ENCODE results near the gene ZNF488. TPM values are rescaled to one million over a fixed set of nuclear protein-coding genes. Genes with fewer than 3 reads are reported as not detected.
A peak's percentile ranks its signal among the peaks of the same experiment; 100 is the strongest.
"Not testable (repeated sequence)": the region's sequence is repeated elsewhere in the genome, so short reads cannot be mapped to it uniquely, and the experiment has no call there.

ZNF488 gene
- total RNA-seq, 5 donors from 2014 or later (not counting 1 experiment from before 2014, with no cell fraction given), result not detected

GRCh38 chr10:47386104-47386503, 2.0 kb upstream of the ZNF488 start:
- H3K27me3 ChIP-seq (replicated peaks in 1 of 2; ENCODE audit: control insufficient read depth in 2 of 2, extremely low read depth in 1 of 2, insufficient read depth in 2 of 2, low read length in 1 of 2), result peaks cover 0 to 28% of the 10 kb centered on the region in 2 experiments
- H3K4me1 ChIP-seq (ENCODE audit: control insufficient read depth in 1 of 2, extremely low read depth in 1 of 2, insufficient read depth in 2 of 2, low read length in 2 of 2); H3K27ac ChIP-seq (ENCODE audit: low read length); POLR2A ChIA-PET; H3K9me3 ChIP-seq; H3K36me3 ChIP-seq (ENCODE audit: control insufficient read depth in 2 of 2, extremely low read depth in 1 of 2, insufficient read depth in 1 of 2, low read length in 1 of 2); H3K9me3 Mint-ChIP-seq; H3K4me3 ChIP-seq (ENCODE audit: control insufficient read depth in 1 of 2, extremely low read depth in 1 of 2, low read length in 1 of 2); H3K36me3 Mint-ChIP-seq; ATAC-seq (replicated peaks in 1 of 4); H3K27ac Mint-ChIP-seq; CTCF ChIA-PET: not testable (repeated sequence)
- peak in 1 of 35 experiments; percentile 19 for DNase-seq
- peak overlapping the region in 1 of 3 donors; percentile 23 for H3K4me3 Mint-ChIP-seq
- 71% methylated on average over 1 of the region's 2 CpGs for WGBS (ENCODE audit: insufficient coverage)
- H3K4me1 Mint-ChIP-seq, result peaks cover 11 to 14% (median 13%) of the 10 kb centered on the region in 3 donors
- peaks cover 23 to 25% of the 10 kb centered on the region in 2 donors for H3K27me3 Mint-ChIP-seq

GRCh38 chr10:47383261-47384147, 589 bp downstream of the ZNF488 start:
- H3K27me3 Mint-ChIP-seq, result peaks cover 45 to 48% of the 10 kb centered on the region in 2 donors
- POLR2A ChIA-PET, result no interaction called here
- no peaks in the 10 kb centered on the region for H3K9me3 Mint-ChIP-seq
- Histone ChIP-seq H3K4me1 (ENCODE audit: control insufficient read depth in 1 of 2, extremely low read depth in 1 of 2, insufficient read depth in 2 of 2, low read length in 2 of 2) (peaks cover 0 to 9% of the 10 kb centered on the region in 2 experiments), H3K36me3 (ENCODE audit: control insufficient read depth in 2 of 2, extremely low read depth in 1 of 2, insufficient read depth in 1 of 2, low read length in 1 of 2) (no peaks in the 10 kb centered on the region), H3K27me3 (replicated peaks in 1 of 2; ENCODE audit: control insufficient read depth in 2 of 2, extremely low read depth in 1 of 2, insufficient read depth in 2 of 2, low read length in 1 of 2) (peaks cover 0 to 43% of the 10 kb centered on the region in 2 experiments), H3K27ac (ENCODE audit: low read length) (no peak overlapping the region), H3K4me3 (ENCODE audit: control insufficient read depth in 1 of 2, extremely low read depth in 1 of 2, low read length in 1 of 2) (peak overlapping the region; percentile 64 to 76), H3K9me3 (no peaks in the 10 kb centered on the region)
- H3K4me1 Mint-ChIP-seq, result peaks cover 11 to 14% (median 13%) of the 10 kb centered on the region in 3 donors
- peak overlapping the region in 1 of 2 donors; percentile 48 for H3K27ac Mint-ChIP-seq
- H3K36me3 Mint-ChIP-seq, result no peaks in the 10 kb centered on the region
- H3K4me3 Mint-ChIP-seq, result peak overlapping the region; percentile 80 to 86 (median 86)
- DNase-seq (peak in 1 of 35 experiments; percentile 16), ATAC-seq (replicated peaks in 1 of 4) (no peak)
- WGBS (ENCODE audit: insufficient coverage), result 7% methylated on average over 6 of the region's 9 CpGs
- CTCF ChIA-PET, result no interaction called here

- H3K9me3 ChIP-seq, result no peaks in the 10 kb centered on the region
- CTCF ChIA-PET, result interaction anchor here in 1 of 2 donors (0.6 kb wide), 1 partner anchor 70 kb away, joined by 3 read pairs; no protein-coding TSS in a partner anchor
- no peak overlapping the region for H3K27ac ChIP-seq (ENCODE audit: low read length)
- H3K27me3 ChIP-seq (replicated peaks in 1 of 2; ENCODE audit: control insufficient read depth in 2 of 2, extremely low read depth in 1 of 2, insufficient read depth in 2 of 2, low read length in 1 of 2), result peaks cover 0 to 55% of the 10 kb centered on the region in 2 experiments
- DNase-seq (peak in 1 of 35 experiments; percentile 20), ATAC-seq (replicated peaks in 1 of 4) (no peak)
- H3K4me1 Mint-ChIP-seq, result peaks cover 16 to 22% (median 18%) of the 10 kb centered on the region in 3 donors
- peaks cover 0 to 9% of the 10 kb centered on the region in 2 experiments for H3K4me1 ChIP-seq (ENCODE audit: control insufficient read depth in 1 of 2, extremely low read depth in 1 of 2, insufficient read depth in 2 of 2, low read length in 2 of 2)
- WGBS (ENCODE audit: insufficient coverage), result 80% methylated on average over 8 of the region's 9 CpGs
- H3K4me3 Mint-ChIP-seq, result no peak overlapping the region
- POLR2A ChIA-PET, result no interaction called here
- H3K36me3 ChIP-seq (ENCODE audit: control insufficient read depth in 2 of 2, extremely low read depth in 1 of 2, insufficient read depth in 1 of 2, low read length in 1 of 2), result no peaks in the 10 kb centered on the region
- H3K4me3 ChIP-seq (ENCODE audit: control insufficient read depth in 1 of 2, extremely low read depth in 1 of 2, low read length in 1 of 2), result no peak overlapping the region
- no peak overlapping the region for H3K27ac Mint-ChIP-seq
- no peaks in the 10 kb centered on the region for H3K36me3 Mint-ChIP-seq
- peaks cover 54 to 60% of the 10 kb centered on the region in 2 donors for H3K27me3 Mint-ChIP-seq
- H3K9me3 Mint-ChIP-seq, result no peaks in the 10 kb centered on the region
Measured at GRCh38 chr10:47381427-47382379, 2.4 kb downstream of the ZNF488 start.

GRCh38 chr10:47381103-47381395, 3.0 kb downstream of the ZNF488 start:
- POLR2A ChIA-PET, result no interaction called here

GRCh38 chr10:47380341-47381102, 3.6 kb downstream of the ZNF488 start:
- no peaks in the 10 kb centered on the region for H3K9me3 ChIP-seq
- Mint-ChIP-seq H3K27me3 (peaks cover 60 to 71% of the 10 kb centered on the region in 2 donors), H3K4me1 (peaks cover 16 to 22% (median 18%) of the 10 kb centered on the region in 3 donors), H3K36me3 (no peaks in the 10 kb centered on the region), H3K4me3 (no peak overlapping the region), H3K9me3 (no peaks in the 10 kb centered on the region), H3K27ac (no peak overlapping the region)
- H3K27me3 ChIP-seq (replicated peaks in 1 of 2; ENCODE audit: control insufficient read depth in 2 of 2, extremely low read depth in 1 of 2, insufficient read depth in 2 of 2, low read length in 1 of 2), result peaks cover 0 to 55% of the 10 kb centered on the region in 2 experiments
- 69% methylated on average over 8 of the region's 8 CpGs for WGBS (ENCODE audit: insufficient coverage)
- no peak overlapping the region for H3K27ac ChIP-seq (ENCODE audit: low read length)
- H3K36me3 ChIP-seq (ENCODE audit: control insufficient read depth in 2 of 2, extremely low read depth in 1 of 2, insufficient read depth in 1 of 2, low read length in 1 of 2), result no peaks in the 10 kb centered on the region
- DNase-seq, result no peak
- CTCF ChIA-PET, result interaction anchor here in 1 of 2 donors (0.6 kb wide), 1 partner anchor 69 kb away, joined by 3 read pairs; no protein-coding TSS in a partner anchor
- POLR2A ChIA-PET, result no interaction called here
- ATAC-seq (replicated peaks in 1 of 4), result no peak
- H3K4me1 ChIP-seq (ENCODE audit: control insufficient read depth in 1 of 2, extremely low read depth in 1 of 2, insufficient read depth in 2 of 2, low read length in 2 of 2), result peaks cover 0 to 9% of the 10 kb centered on the region in 2 experiments
- H3K4me3 ChIP-seq (ENCODE audit: control insufficient read depth in 1 of 2, extremely low read depth in 1 of 2, low read length in 1 of 2), result no peak overlapping the region

More at GRCh38 chr10:47381103-47381395, 3.0 kb downstream of the ZNF488 start:
- WGBS (ENCODE audit: insufficient coverage), result 100% methylated on average over 1 of the region's 1 CpG
- H3K4me1 ChIP-seq (ENCODE audit: control insufficient read depth in 1 of 2, extremely low read depth in 1 of 2, insufficient read depth in 2 of 2, low read length in 2 of 2), result peaks cover 0 to 9% of the 10 kb centered on the region in 2 experiments
- ATAC-seq (replicated peaks in 1 of 4) (no peak), DNase-seq (no peak)
- H3K4me3 ChIP-seq (ENCODE audit: control insufficient read depth in 1 of 2, extremely low read depth in 1 of 2, low read length in 1 of 2), result no peak overlapping the region
- no peak overlapping the region for H3K27ac Mint-ChIP-seq
- no peaks in the 10 kb centered on the region for H3K9me3 ChIP-seq
- CTCF ChIA-PET, result interaction anchor here in 1 of 2 donors (0.6 kb wide), 1 partner anchor 69 kb away, joined by 3 read pairs; no protein-coding TSS in a partner anchor
- H3K27ac ChIP-seq (ENCODE audit: low read length), result no peak overlapping the region
- H3K9me3 Mint-ChIP-seq, result no peaks in the 10 kb centered on the region
- H3K4me3 Mint-ChIP-seq, result no peak overlapping the region
- peaks cover 59 to 66% of the 10 kb centered on the region in 2 donors for H3K27me3 Mint-ChIP-seq
- H3K27me3 ChIP-seq (replicated peaks in 1 of 2; ENCODE audit: control insufficient read depth in 2 of 2, extremely low read depth in 1 of 2, insufficient read depth in 2 of 2, low read length in 1 of 2), result peaks cover 0 to 56% of the 10 kb centered on the region in 2 experiments
- H3K4me1 Mint-ChIP-seq, result peaks cover 16 to 22% (median 18%) of the 10 kb centered on the region in 3 donors
- H3K36me3 ChIP-seq (ENCODE audit: control insufficient read depth in 2 of 2, extremely low read depth in 1 of 2, insufficient read depth in 1 of 2, low read length in 1 of 2), result no peaks in the 10 kb centered on the region
- H3K36me3 Mint-ChIP-seq, result no peaks in the 10 kb centered on the region
